DMS79 (cell line): ENCODE measurements around the gene GATA2.

Experiments
- DNase-seq: peaks from one replicate; lab custom pipeline; 2025; lab: John Stamatoyannopoulos, UW

The GATA2 gene

GRCh38 chr3:128487813-128488635, 5.0 kb downstream of the GATA2 start:
- DNase-seq = peak; percentile 50

GRCh38 chr3:128487538-128487812, 5.5 kb downstream of the GATA2 start:
- no peak for DNase-seq

GRCh38 chr3:128486681-128487537, 6.1 kb downstream of the GATA2 start:
- peak; percentile 22 for DNase-seq

GRCh38 chr3:128486205-128486628, 6.8 kb downstream of the GATA2 start:
- no peak for DNase-seq

- DNase-seq = no peak
Observed at GRCh38 chr3:128485282-128486204, 7.5 kb downstream of the GATA2 start.

GRCh38 chr3:128484404-128485281, 8.4 kb downstream of the GATA2 start:
- no peak for DNase-seq

GRCh38 chr3:128483657-128484403, 9.2 kb downstream of the GATA2 start:
- DNase-seq = no peak

GRCh38 chr3:128482666-128483656, 10.0 kb downstream of the GATA2 start:
- no peak for DNase-seq

GRCh38 chr3:128482175-128482574, 10.8 kb downstream of the GATA2 start:
- no peak for DNase-seq

GRCh38 chr3:128481438-128481942, 11.5 kb downstream of the GATA2 start:
- DNase-seq = no peak

GRCh38 chr3:128480717-128481437, 12.1 kb downstream of the GATA2 start:
- no peak for DNase-seq

GRCh38 chr3:128480278-128480677, 12.7 kb downstream of the GATA2 start:
- no peak for DNase-seq

GRCh38 chr3:128479558-128480086, 13.4 kb downstream of the GATA2 start:
- DNase-seq = no peak

GRCh38 chr3:128478576-128479506, 14.2 kb downstream of the GATA2 start:
- no peak for DNase-seq

- DNase-seq = no peak
Observed at GRCh38 chr3:128476659-128477058, 16.3 kb downstream of the GATA2 start.

- no peak for DNase-seq
Observed at GRCh38 chr3:128475355-128475754, 17.6 kb downstream of the GATA2 start.

GRCh38 chr3:128473737-128474136, 19.3 kb downstream of the GATA2 start:
- DNase-seq = no peak
